SJSA1 (cell line): ENCODE data around the gene SV2A. TPM values are rescaled to one million over a fixed set of nuclear protein-coding genes. Genes with fewer than 3 reads are reported as not detected.

Experiments
- DNase-seq, 2 experiments: peaks; one replicate each; pipeline ENCODE4 v3.0.0-alpha.2; 2015 to 2020; ENCODE audit warnings: low spot score in 2 of 2, low read depth in 1 of 2
- H3K27ac ChIP-seq: fragments of 250-450 bp; sonication (Bioruptor Pico); 2 replicates; pipeline ENCODE4 v1.5.1; 2020; ENCODE audit warnings: mild to moderate bottlenecking, moderate library complexity
- H3K27me3 ChIP-seq: fragments of 250-450 bp; sonication (Bioruptor Pico); replicated peaks from 2 replicates; pipeline ENCODE4 v1.5.1; 2020; ENCODE audit warnings: mild to moderate bottlenecking, moderate library complexity
- H3K36me3 ChIP-seq: fragments of 250-450 bp; sonication (Bioruptor Pico); 2 replicates; pipeline ENCODE4 v1.5.1; 2020; ENCODE audit warnings: mild to moderate bottlenecking
- H3K4me1 ChIP-seq: fragments of 250-450 bp; sonication (Bioruptor Pico); replicated peaks from 2 replicates; pipeline ENCODE4 v1.6.1; 2021; ENCODE audit warnings: mild to moderate bottlenecking
- H3K4me3 ChIP-seq: fragments of 250-450 bp; sonication (Bioruptor Pico); 2 replicates; pipeline ENCODE4 v1.5.1; 2020; ENCODE audit warnings: mild to moderate bottlenecking
- H3K9me3 ChIP-seq: fragments of 250-450 bp; sonication (Bioruptor Pico); replicated peaks from 2 replicates; pipeline ENCODE4 v1.5.1; 2020; ENCODE audit warnings: mild to moderate bottlenecking
- total RNA-seq: library from RNA; depleted of rRNA; stranded (reverse); fragments of >200 nt; shearing (Covaris generic); gene quantifications from 2 replicates; pipeline ENCODE4 v1.2.3, GENCODE V29; 2014

Gene SV2A
- total RNA-seq, 1 experiment from 2014 or later: 17.8 TPM

- peaks cover 39% of the 10 kb centered on the region for H3K4me1 ChIP-seq
- H3K27me3 ChIP-seq: no peaks in the 10 kb centered on the region
- H3K4me3 ChIP-seq: no peak overlapping the region
- H3K9me3 ChIP-seq: no peaks in the 10 kb centered on the region
- DNase-seq: no peak
- no peak overlapping the region for H3K27ac ChIP-seq
- H3K36me3 ChIP-seq: peaks cover 8% of the 10 kb centered on the region
Observed at GRCh38 chr1:149937759-149938158, 20.1 kb upstream of the SV2A start.

GRCh38 chr1:149936992-149937705 lies 19.5 kb upstream of the SV2A start:
- DNase-seq: peak in 1 of 2 experiments; percentile 36
- peaks cover 39% of the 10 kb centered on the region for H3K4me1 ChIP-seq
- H3K9me3 ChIP-seq: no peaks in the 10 kb centered on the region
- peak overlapping the region; percentile 41 for H3K4me3 ChIP-seq
- H3K27ac ChIP-seq: no peak overlapping the region; the same call in 1 of the 2 replicates
- peaks cover 12% of the 10 kb centered on the region for H3K36me3 ChIP-seq
- H3K27me3 ChIP-seq: no peaks in the 10 kb centered on the region

- peak in 1 of 2 experiments; percentile 44 for DNase-seq
- Histone ChIP-seq H3K27ac (no peak within 1 kb of the TSS; the same call in 1 of the 2 replicates), H3K36me3 (peaks cover 18% of the 10 kb centered on the region), H3K4me3 (peak within 1 kb of the TSS; percentile 41), H3K4me1 (peaks cover 44% of the 10 kb centered on the region), H3K27me3 (no peaks in the 10 kb centered on the region), H3K9me3 (no peaks in the 10 kb centered on the region)
Observed at GRCh38 chr1:149936170-149936991, 18.7 kb upstream of the SV2A start, which contains the start of gene MTMR11. Gene MTMR11, minus strand, starts transcription at chr1:149936879. Its CDS starts 232 bp downstream, at chr1:149936647.

GRCh38 chr1:149934356-149934755 lies 16.7 kb upstream of the SV2A start:
- Histone ChIP-seq H3K4me3 (no peak overlapping the region), H3K9me3 (no peaks in the 10 kb centered on the region), H3K36me3 (peaks cover 26% of the 10 kb centered on the region), H3K27ac (no peak overlapping the region), H3K27me3 (no peaks in the 10 kb centered on the region), H3K4me1 (peaks cover 42% of the 10 kb centered on the region)
- DNase-seq: no peak

DNA sequence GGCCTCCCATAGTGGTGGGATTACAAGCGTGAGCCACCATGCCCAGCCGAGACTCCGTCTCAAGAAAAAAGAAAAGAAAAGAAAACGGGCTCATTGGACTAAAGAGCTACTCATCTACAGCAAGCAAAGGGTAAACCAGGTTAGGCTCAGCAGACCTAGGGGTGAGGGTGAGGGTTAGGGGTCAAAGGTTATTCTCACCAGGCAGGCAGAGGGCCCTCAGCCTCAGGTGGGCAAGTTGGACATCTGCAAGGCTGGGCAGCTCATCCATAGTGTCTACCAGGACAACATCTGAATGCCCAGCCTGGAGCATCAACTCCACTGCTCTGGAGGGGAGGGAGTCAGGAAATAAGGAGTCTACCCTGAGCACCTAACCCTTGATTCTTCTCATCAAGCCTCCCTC lies 15.6 kb upstream of the SV2A start:
- H3K4me1 ChIP-seq: peaks cover 38% of the 10 kb centered on the region
- DNase-seq: no peak
- H3K27me3 ChIP-seq: no peaks in the 10 kb centered on the region
- H3K9me3 ChIP-seq: no peaks in the 10 kb centered on the region
- H3K27ac ChIP-seq: no peak overlapping the region
- H3K36me3 ChIP-seq: peaks cover 29% of the 10 kb centered on the region
- H3K4me3 ChIP-seq: no peak overlapping the region

DNA sequence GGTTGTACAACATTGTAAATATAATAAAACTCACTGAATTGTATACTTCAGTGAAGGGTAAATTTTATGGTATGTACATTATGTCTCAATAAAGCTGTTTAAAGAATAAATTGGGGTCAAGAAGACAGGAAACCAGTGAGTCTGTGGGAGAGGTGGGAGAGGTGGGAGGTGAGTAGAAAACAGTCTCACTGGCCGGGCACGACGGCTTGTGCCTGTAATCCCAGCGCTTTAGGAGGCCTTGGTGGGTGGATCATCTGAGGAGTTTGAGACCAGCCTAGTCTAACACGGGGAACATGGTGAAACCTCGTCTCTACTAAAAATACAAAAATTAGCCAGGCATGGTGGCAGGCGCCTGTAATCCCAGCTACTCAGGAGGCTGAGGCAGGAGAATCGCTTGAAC lies 14.8 kb upstream of the SV2A start:
- Histone ChIP-seq H3K4me1 (peaks cover 32% of the 10 kb centered on the region), H3K36me3 (peaks cover 29% of the 10 kb centered on the region), H3K27me3 (no peaks in the 10 kb centered on the region), H3K27ac (no peak overlapping the region), H3K4me3 (no peak overlapping the region), H3K9me3 (no peaks in the 10 kb centered on the region)
- no peak for DNase-seq

- no peaks in the 10 kb centered on the region for H3K27me3 ChIP-seq
- no peaks in the 10 kb centered on the region for H3K9me3 ChIP-seq
- peak overlapping the region; percentile 29; the same call in 1 of the 2 replicates for H3K27ac ChIP-seq
- no peak overlapping the region for H3K4me3 ChIP-seq
- H3K36me3 ChIP-seq: peaks cover 37% of the 10 kb centered on the region
- peaks cover 28% of the 10 kb centered on the region for H3K4me1 ChIP-seq
- DNase-seq: no peak
Observed at GRCh38 chr1:149931212-149931790, 13.7 kb upstream of the SV2A start.

DNA sequence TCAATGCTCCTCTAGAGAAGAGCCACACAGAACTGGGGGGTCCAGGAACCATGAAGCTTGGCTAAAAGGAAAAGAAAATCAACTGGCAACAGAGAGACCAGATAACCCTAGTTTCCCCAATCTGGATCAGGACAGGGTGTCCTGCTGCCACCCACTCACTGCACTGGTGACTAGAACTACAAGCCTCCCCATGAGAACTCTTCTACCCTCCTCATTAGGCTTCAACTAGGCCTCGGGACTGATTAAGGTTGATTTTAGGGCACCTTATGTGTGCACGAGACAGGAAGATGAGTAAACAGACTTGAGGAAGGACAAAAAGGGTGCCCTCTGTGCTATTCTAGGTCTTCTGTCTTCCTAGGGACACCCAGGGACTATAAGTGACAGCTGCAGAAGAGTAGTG lies 12.2 kb upstream of the SV2A start:
- Histone ChIP-seq H3K4me1 (peaks cover 27% of the 10 kb centered on the region), H3K27ac (no peak overlapping the region), H3K36me3 (peaks cover 52% of the 10 kb centered on the region), H3K9me3 (no peaks in the 10 kb centered on the region), H3K27me3 (no peaks in the 10 kb centered on the region), H3K4me3 (no peak overlapping the region)
- no peak for DNase-seq

DNA sequence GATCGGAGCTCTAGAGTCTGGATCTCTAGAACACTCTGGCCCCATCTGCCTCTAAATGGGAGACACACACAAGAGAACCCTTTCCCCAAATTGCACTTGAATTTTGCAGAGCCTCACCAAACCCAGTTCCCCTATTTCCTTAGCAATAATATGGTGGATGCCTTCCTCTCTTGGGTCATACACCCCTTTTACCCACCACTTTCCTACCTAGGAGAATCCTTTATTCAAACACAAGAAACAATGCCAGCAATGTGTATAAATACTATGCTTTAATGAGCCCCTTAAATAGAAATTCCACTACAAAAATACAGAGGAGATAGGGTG lies 10.7 kb upstream of the SV2A start:
- H3K27ac ChIP-seq: peak overlapping the region; percentile 39; the same call in 1 of the 2 replicates
- H3K27me3 ChIP-seq: no peaks in the 10 kb centered on the region
- H3K4me1 ChIP-seq: peaks cover 27% of the 10 kb centered on the region
- H3K4me3 ChIP-seq: peak overlapping the region; percentile 71
- no peak for DNase-seq
- H3K9me3 ChIP-seq: no peaks in the 10 kb centered on the region
- H3K36me3 ChIP-seq: peaks cover 62% of the 10 kb centered on the region

DNA sequence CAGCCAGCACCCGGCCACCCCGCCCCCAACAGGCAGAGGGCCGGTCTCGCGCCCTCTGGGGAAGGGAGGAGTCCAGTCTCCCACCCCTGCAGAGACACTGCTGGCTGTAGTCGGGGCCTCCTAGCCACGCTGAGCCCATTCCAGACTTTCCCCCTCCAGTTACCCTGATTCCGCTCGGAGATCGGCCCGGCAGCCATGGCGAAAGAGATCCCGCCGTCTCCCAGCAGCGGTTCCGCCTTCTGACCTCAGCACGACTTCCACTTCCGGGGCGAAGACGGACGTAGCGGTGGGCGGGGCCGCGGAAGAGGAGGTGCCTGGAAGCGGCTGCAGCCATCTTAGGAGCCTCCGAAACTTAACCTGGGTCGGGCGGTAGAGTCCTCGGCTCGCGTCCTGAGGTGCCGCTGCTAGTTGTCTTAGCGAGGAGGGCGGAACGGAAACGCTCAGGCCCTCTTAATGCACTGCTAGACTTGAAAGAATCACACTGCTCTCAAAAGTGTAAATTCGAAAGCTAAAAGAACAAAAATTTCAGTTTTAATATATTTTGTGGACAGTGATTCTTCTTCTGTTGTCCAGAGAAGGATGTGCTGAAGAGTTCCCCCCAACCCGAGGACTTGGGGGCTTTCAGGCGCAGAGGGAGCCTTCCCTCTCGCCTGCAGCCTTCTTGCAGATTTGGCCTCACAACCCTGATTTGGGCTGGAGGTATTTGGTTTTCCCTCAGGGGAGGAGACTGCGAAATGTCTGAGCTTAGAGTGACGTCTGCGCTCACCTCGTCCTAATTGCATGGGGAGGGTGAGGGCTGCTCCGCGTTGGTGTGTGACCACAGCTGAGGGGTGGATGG lies 10.1 kb upstream of the SV2A start, which contains the start of gene SF3B4:
TSS of gene SF3B4 (minus strand) at position 241 of the 838 bp plus-strand sequence. CDS start at position 197, 44 bp downstream.
- DNase-seq: peak; percentile 90 to 95
- Histone ChIP-seq H3K27me3 (no peaks in the 10 kb centered on the region), H3K27ac (peak within 1 kb of the TSS; percentile 39), H3K36me3 (peaks cover 65% of the 10 kb centered on the region), H3K4me1 (peaks cover 27% of the 10 kb centered on the region), H3K9me3 (no peaks in the 10 kb centered on the region), H3K4me3 (peak within 1 kb of the TSS; percentile 71)

DNA sequence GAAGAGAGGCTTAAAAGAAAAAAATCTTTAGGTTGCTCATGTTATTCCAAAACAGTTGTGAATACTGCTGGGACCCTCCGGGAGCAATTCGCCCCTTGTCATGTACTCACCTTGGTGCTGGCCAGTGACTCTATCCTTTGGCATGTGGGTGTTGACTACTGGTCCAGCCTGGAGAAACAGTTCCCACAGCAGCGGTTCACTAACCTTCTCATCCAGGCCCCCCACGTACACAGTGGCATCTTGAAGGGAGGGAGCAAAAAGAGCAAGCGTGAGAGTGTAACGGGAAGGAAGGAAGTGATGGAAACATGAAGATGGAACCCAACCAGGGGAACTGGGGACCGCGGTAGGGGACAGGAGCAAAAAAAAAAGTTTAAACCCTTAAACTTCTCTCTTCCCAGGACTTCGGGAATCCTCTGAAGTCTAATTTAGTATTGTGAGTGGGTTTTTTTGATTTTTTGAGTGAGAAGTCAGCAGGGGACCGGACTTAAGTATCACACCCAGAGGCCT lies 9.5 kb upstream of the SV2A start:
- Histone ChIP-seq H3K4me3 (peak overlapping the region; percentile 71), H3K27me3 (no peaks in the 10 kb centered on the region), H3K9me3 (no peaks in the 10 kb centered on the region), H3K36me3 (peaks cover 65% of the 10 kb centered on the region), H3K4me1 (peaks cover 27% of the 10 kb centered on the region), H3K27ac (peak overlapping the region; percentile 39)
- DNase-seq: no peak

DNA sequence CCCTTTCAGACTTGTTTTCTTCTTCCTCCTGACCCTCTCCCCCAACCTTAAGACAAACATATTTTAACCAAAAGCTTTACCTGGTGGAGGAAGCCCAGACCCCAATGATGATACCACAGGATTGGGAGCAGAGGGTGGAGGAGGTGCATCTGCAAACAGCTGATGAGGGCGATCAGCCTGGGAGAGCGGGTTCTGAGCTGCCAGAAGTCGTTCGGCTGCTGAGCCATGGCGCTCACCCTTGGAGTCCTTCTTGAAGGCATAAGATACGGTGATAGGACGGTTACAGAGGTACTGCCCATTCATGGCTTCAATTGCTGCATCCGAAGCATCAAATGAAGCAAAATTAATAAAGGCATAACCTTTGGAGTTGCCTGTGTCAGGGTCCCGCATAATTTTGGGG lies 8.7 kb upstream of the SV2A start:
- H3K36me3 ChIP-seq: peaks cover 67% of the 10 kb centered on the region
- H3K27ac ChIP-seq: no peak overlapping the region
- peaks cover 22% of the 10 kb centered on the region for H3K4me1 ChIP-seq
- H3K9me3 ChIP-seq: no peaks in the 10 kb centered on the region
- DNase-seq: no peak
- H3K4me3 ChIP-seq: no peak overlapping the region
- H3K27me3 ChIP-seq: no peaks in the 10 kb centered on the region

GRCh38 chr1:149925751-149926150 lies 8.1 kb upstream of the SV2A start:
- H3K4me3 ChIP-seq: no peak overlapping the region
- no peak overlapping the region for H3K27ac ChIP-seq
- peaks cover 17% of the 10 kb centered on the region for H3K4me1 ChIP-seq
- peaks cover 67% of the 10 kb centered on the region for H3K36me3 ChIP-seq
- H3K9me3 ChIP-seq: no peaks in the 10 kb centered on the region
- no peaks in the 10 kb centered on the region for H3K27me3 ChIP-seq
- DNase-seq: no peak
